ENCODE measurements around the gene ST8SIA4.

The ST8SIA4 gene

GRCh38 chr5:100889896-100890295, 13.2 kb downstream of the ST8SIA4 start:
- Histone ChIP-seq H3K9ac (peak overlapping the region; percentile 57 to 75 (median 63); a peak in 19 of 22 replicates), H3K36me3 (peaks cover 45 to 75% (median 61%) of the 10 kb centered on the region in 11 experiments), H3K27me3 (no peaks in the 10 kb centered on the region), H3K4me1 (peaks cover 11 to 79% (median 61%) of the 10 kb centered on the region in 10 experiments; a peak in 19 of 20 replicates), H3K4me3 (peak overlapping the region; percentile 25 to 51 (median 41); a peak in 16 of 20 replicates), H3K4me2 (peak overlapping the region; percentile 58 to 88 (median 76); a peak in 20 of 22 replicates), H3K9me3 (replicated peaks in 1 of 11) (peaks cover 0 to 15% (median under 1%) of the 10 kb centered on the region in 11 experiments; a peak in 6 of 22 replicates), H3K27ac (peak overlapping the region; percentile 65 to 84 (median 77)), H4K20me1 (peaks cover 0 to 78% (median under 1%) of the 10 kb centered on the region in 11 experiments; a peak in 6 of 22 replicates)
- TF ChIP-seq Cebpa-rat (IDR thresholded peaks at IDR 0.05): no peak

- H3K9ac ChIP-seq: peak overlapping the region in 10 of 11 experiments; percentile 18 to 75 (median 60); a peak in 12 of 22 replicates
- H3K4me2 ChIP-seq: peak overlapping the region; percentile 64 to 88 (median 76)
- H3K27me3 ChIP-seq: no peaks in the 10 kb centered on the region
- no peak for TF ChIP-seq Cebpa-rat (IDR thresholded peaks at IDR 0.05)
- H4K20me1 ChIP-seq: peaks cover 0 to 78% (median 4%) of the 10 kb centered on the region in 11 experiments; a peak in 8 of 22 replicates
- peak overlapping the region in 9 of 10 experiments; percentile 9 to 51 (median 42); a peak in 10 of 20 replicates for H3K4me3 ChIP-seq
- H3K27ac ChIP-seq: peak overlapping the region; percentile 65 to 84 (median 77)
- H3K36me3 ChIP-seq: peaks cover 45 to 75% (median 61%) of the 10 kb centered on the region in 11 experiments
- H3K4me1 ChIP-seq: peaks cover 11 to 73% (median 58%) of the 10 kb centered on the region in 10 experiments; a peak in 19 of 20 replicates
- H3K9me3 ChIP-seq (replicated peaks in 1 of 11): peaks cover 0 to 20% (median 7%) of the 10 kb centered on the region in 11 experiments; a peak in 12 of 22 replicates
These were observed 13.8 kb downstream of the ST8SIA4 start for GRCh38 chr5:100889165-100889743.

- TF ChIP-seq Cebpa-rat (IDR thresholded peaks at IDR 0.05): no peak
- peaks cover 0 to 70% (median 37%) of the 10 kb centered on the region in 11 experiments; a peak in 12 of 22 replicates for H4K20me1 ChIP-seq
- H3K4me2 ChIP-seq: peak overlapping the region in 4 of 11 experiments; percentile 11 to 65 (median 28); a peak in 6 of 22 replicates
- no peaks in the 10 kb centered on the region for H3K27me3 ChIP-seq
- peaks cover 0 to 22% (median 5%) of the 10 kb centered on the region in 11 experiments; a peak in 10 of 22 replicates for H3K9me3 ChIP-seq (replicated peaks in 1 of 11)
- H3K27ac ChIP-seq: peak overlapping the region in 5 of 11 experiments; percentile 13 to 40 (median 28); a peak in 9 of 22 replicates
- no peak overlapping the region for H3K4me3 ChIP-seq
- peaks cover 84 to 100% (median 96%) of the 10 kb centered on the region in 11 experiments for H3K36me3 ChIP-seq
- H3K4me1 ChIP-seq: peaks cover 0 to 72% (median 9%) of the 10 kb centered on the region in 10 experiments; a peak in 9 of 20 replicates
- H3K9ac ChIP-seq: no peak overlapping the region
These were observed 25.8 kb downstream of the ST8SIA4 start for GRCh38 chr5:100877274-100877673.

GRCh38 chr5:100872408-100873190, 30.5 kb downstream of the ST8SIA4 start:
- no peaks in the 10 kb centered on the region for H3K9me3 ChIP-seq (replicated peaks in 1 of 11)
- H3K36me3 ChIP-seq: peaks cover 70 to 99% (median 90%) of the 10 kb centered on the region in 11 experiments
- H4K20me1 ChIP-seq: peaks cover 0 to 47% (median 19%) of the 10 kb centered on the region in 11 experiments; a peak in 11 of 22 replicates
- TF ChIP-seq Cebpa-rat (IDR thresholded peaks at IDR 0.05): no peak
- H3K27ac ChIP-seq: no peak overlapping the region
- no peak overlapping the region for H3K9ac ChIP-seq
- H3K4me1 ChIP-seq: peaks cover 0 to 48% (median 4%) of the 10 kb centered on the region in 10 experiments; a peak in 8 of 20 replicates
- H3K4me3 ChIP-seq: no peak overlapping the region
- no peak overlapping the region for H3K4me2 ChIP-seq
- H3K27me3 ChIP-seq: no peaks in the 10 kb centered on the region

GRCh38 chr5:100867039-100867562, 36.0 kb downstream of the ST8SIA4 start:
- no peak overlapping the region for H3K27ac ChIP-seq

GRCh38 chr5:100864931-100865330, 38.2 kb downstream of the ST8SIA4 start:
- H3K4me2 ChIP-seq: no peak overlapping the region
- H3K27me3 ChIP-seq: no peaks in the 10 kb centered on the region
- H3K4me1 ChIP-seq: peaks cover 0 to 33% (median 0%) of the 10 kb centered on the region in 10 experiments; a peak in 4 of 20 replicates
- no peak for TF ChIP-seq Cebpa-rat (IDR thresholded peaks at IDR 0.05)
- no peak overlapping the region for H3K9ac ChIP-seq
- H3K36me3 ChIP-seq: peaks cover 53 to 98% (median 85%) of the 10 kb centered on the region in 11 experiments
- peaks cover 0 to 35% (median 6%) of the 10 kb centered on the region in 11 experiments; a peak in 6 of 22 replicates for H4K20me1 ChIP-seq
- no peaks in the 10 kb centered on the region for H3K9me3 ChIP-seq (replicated peaks in 1 of 11)
- no peak overlapping the region for H3K4me3 ChIP-seq
- H3K27ac ChIP-seq: peak overlapping the region in 3 of 11 experiments; percentile 18 to 27 (median 22); a peak in 2 of 22 replicates

More at GRCh38 chr5:100867039-100867562, 36.0 kb downstream of the ST8SIA4 start:
- H3K4me1 ChIP-seq: peaks cover 0 to 22% (median 0%) of the 10 kb centered on the region in 10 experiments; a peak in 4 of 20 replicates
- no peak overlapping the region for H3K4me3 ChIP-seq
- H3K9ac ChIP-seq: no peak overlapping the region
- no peaks in the 10 kb centered on the region for H3K27me3 ChIP-seq
- peak in 2 of 11 experiments; percentile 55 to 72; a peak in 2 of 22 replicates for TF ChIP-seq Cebpa-rat (IDR thresholded peaks at IDR 0.05)
- H3K36me3 ChIP-seq: peaks cover 55 to 97% (median 85%) of the 10 kb centered on the region in 11 experiments
- H3K4me2 ChIP-seq: no peak overlapping the region; a peak in 1 of 22 replicates
- no peaks in the 10 kb centered on the region for H3K9me3 ChIP-seq (replicated peaks in 1 of 11)
- peaks cover 0 to 30% (median 5%) of the 10 kb centered on the region in 11 experiments; a peak in 9 of 22 replicates for H4K20me1 ChIP-seq

GRCh38 chr5:100863739-100864138, 39.3 kb downstream of the ST8SIA4 start:
- H3K27ac ChIP-seq: no peak overlapping the region
- no peak for TF ChIP-seq Cebpa-rat (IDR thresholded peaks at IDR 0.05)
- H3K4me2 ChIP-seq: no peak overlapping the region

GRCh38 chr5:100861148-100861547, 41.9 kb downstream of the ST8SIA4 start:
- Histone ChIP-seq H3K27me3 (no peaks in the 10 kb centered on the region), H3K4me3 (no peak overlapping the region), H3K9ac (no peak overlapping the region), H4K20me1 (peaks cover 0 to 30% (median 6%) of the 10 kb centered on the region in 11 experiments; a peak in 7 of 22 replicates), H3K4me1 (peaks cover 6 to 59% (median 27%) of the 10 kb centered on the region in 10 experiments; a peak in 18 of 20 replicates), H3K4me2 (no peak overlapping the region), H3K9me3 (replicated peaks in 1 of 11) (0 out of 22 replicates have a peak, but pooled peaks cover 0 to under 1% (median 0%) of the 10 kb centered on the region in 11 experiments), H3K36me3 (peaks cover 41 to 93% (median 72%) of the 10 kb centered on the region in 11 experiments), H3K27ac (no peak overlapping the region)
- no peak for TF ChIP-seq Cebpa-rat (IDR thresholded peaks at IDR 0.05)

More at GRCh38 chr5:100863739-100864138, 39.3 kb downstream of the ST8SIA4 start:
- H3K9ac ChIP-seq: no peak overlapping the region
- H3K9me3 ChIP-seq (replicated peaks in 1 of 11): no peaks in the 10 kb centered on the region
- no peaks in the 10 kb centered on the region for H3K27me3 ChIP-seq
- peaks cover 0 to 35% (median 6%) of the 10 kb centered on the region in 11 experiments; a peak in 6 of 22 replicates for H4K20me1 ChIP-seq
- H3K36me3 ChIP-seq: peaks cover 46 to 96% (median 82%) of the 10 kb centered on the region in 11 experiments
- no peak overlapping the region for H3K4me3 ChIP-seq
- peaks cover 0 to 45% (median 5%) of the 10 kb centered on the region in 10 experiments; a peak in 14 of 20 replicates for H3K4me1 ChIP-seq
